Hypothalamus (tissue), 51 donors: ENCODE data around the gene GSTO2.
"Not testable (repeated sequence)": the region's sequence is repeated elsewhere in the genome, so short reads cannot be mapped to it uniquely, and the experiment has no call there.

ENCODE experiments used
- DNase-seq, 51 donors: peaks; one replicate each; lab custom pipeline; 2025; lab: John Stamatoyannopoulos, UW

The GSTO2 gene

DNA sequence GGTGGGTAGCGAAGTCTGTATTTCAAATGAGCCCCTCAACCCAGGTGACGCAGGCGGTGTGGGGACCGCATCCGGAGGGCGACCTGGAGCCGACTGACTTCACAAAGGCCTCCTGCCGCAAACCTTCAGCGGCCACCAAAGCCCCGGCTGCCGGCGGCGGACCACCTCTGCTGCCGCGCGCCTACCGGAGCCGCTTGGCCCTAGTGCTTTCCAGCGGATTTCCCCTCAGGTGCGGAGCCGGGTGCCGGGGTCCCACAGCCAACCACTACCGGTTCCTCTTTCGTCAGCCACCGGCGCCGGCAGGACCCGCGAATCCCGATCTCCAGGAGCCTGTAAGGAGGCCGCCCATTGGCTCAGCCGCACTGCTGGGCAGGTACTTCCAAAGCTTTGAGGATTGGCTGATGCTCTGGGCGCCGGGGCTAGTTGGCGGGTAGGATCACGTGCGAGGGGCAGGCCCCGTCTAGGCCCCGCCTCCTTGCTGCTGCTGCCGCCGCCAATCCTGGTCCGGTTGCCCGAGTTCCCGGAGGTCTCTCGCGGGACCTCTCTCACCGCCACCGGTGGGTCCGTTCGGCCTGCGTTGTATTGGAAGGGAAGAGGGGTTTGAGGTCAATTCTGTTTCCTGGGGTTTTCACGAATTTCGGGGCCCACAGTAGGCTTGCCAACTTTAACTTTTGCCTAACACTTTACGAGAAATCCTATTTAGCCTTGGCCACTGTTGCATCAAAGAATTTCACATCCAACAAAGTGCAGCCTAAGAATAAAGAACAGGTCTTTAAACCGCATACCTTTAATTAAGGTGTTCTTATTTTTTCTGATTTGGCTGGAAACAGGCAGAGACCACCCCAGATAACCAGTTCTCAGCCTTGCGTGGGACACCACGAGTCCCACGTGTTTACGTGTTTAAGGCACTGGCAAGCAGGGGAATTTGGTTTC, at the start of gene GSTO2:
Gene GSTO2, plus strand, starts transcription at position 472 of the 933 bp plus-strand sequence. CDS start 5,732 bp downstream, outside the sequence.
- DNase-seq, result peak; percentile 73 to 100 (median 98)

GRCh38 chr10:104220522-104220921, 48.5 kb upstream of the GSTO2 start:
- no peak for DNase-seq

DNA sequence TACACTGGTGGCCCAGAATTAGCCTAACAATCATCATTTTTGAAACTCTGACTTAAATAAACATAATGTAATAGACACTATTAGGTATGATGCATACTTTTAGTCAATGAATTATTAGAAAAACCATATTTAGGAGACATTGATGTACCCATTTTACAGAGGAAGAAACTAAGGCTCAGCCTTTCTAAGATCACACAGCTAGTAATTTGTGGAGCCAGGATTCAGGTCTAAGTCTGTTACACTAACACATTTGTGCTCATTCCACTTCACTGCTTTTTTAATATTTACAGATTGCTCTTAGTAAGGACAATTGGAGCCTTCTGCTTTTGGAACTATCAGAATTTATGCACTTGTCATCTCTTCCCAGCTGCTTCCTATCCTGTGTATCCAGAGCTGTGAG, 45.7 kb upstream of the GSTO2 start:
- no peak for DNase-seq

DNA sequence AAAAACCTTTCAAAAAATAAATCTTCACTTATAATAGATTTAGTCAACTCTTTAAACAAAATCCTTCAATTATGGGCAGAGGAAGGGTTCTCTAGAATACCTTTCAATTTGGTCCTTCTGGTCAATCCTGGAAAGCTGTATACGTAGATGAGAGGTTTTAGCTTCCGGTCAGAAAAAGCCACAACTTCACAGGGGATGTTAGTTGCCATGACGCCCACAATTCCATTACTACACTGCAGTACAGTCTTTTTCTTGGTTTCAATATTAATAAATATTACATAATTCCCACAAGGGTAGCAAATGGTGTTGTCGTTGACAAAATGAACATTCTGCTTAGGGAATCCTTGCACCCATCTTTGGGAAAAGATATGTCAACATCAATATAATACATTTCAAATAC, 38.5 kb upstream of the GSTO2 start:
- DNase-seq, result no peak

DNA sequence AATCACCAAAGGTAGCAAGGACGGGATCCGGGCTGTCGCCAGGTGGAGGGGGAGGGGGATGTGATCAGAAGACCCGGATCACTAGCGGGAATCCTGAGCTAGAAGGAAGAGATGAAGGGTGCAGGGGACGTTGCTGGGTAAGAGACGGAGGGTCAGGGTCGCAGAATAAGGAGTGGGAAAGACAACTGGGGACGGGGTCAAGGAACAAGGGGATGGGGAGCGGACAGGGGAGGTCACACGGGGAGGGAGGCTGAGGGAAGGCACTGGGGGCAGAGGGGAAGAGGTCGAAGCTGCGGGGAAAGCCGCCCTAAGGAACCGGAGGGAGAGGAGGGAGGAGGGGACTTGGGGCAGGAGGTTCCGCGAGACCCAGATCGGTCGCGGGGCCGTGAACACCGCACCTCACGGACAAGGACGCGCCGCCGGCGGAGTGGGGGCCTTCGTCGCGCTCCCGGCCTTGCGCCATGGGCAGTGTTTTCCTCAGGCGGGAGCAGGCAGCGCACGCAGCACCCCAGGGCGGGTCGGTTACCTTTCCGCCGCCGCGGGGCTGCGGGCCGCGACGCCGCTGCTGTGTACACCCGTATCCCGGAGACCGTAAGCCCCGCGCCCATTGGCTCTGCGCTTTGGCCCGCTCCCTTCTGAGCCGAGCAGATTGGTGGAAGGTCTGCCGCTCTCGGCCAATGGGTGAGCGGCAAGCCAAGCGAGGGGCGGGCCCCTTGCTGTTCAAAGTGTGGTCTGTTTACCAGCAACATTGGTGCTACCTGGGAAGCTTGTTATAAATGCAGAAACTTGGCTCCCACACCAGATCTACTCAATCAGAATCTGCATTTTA, 37.0 kb upstream of the GSTO2 start, which contains the start of gene CFAP43:
Gene CFAP43, minus strand, starts transcription at position 581 of the 829 bp plus-strand sequence. Its CDS starts 118 bp downstream, at position 463.
- DNase-seq, result peak; percentile 49 to 97 (median 91)

DNA sequence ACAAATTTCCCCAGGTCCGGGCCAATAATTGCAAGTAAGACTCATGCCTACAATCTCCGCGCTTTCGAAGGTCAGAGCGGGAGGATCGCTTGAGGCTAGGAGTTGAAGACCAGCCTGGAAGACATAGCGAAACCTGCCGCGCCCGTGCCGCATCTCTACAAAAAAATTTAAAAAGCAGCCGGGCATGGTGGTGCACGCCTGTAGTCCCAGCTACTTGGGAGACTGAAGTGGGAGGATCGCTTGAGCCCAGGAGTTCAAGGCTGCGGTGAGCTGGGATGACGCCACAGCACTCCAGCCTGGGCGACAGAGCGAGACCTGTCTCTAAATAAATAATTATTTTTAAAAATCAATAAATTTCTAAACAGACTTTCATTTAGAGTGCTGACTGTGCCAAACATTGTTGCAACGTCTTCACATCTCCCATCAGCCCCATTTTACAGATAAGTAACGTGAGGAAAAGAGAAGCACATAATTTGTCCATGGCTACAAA, 36.3 kb upstream of the GSTO2 start:
- peak in 1 of 51 donors; percentile 55 for DNase-seq

GRCh38 chr10:104233817-104234216, 35.2 kb upstream of the GSTO2 start:
- no peak for DNase-seq

- no peak for DNase-seq
These were observed 34.0 kb upstream of the GSTO2 start for GRCh38 chr10:104234934-104235333.

DNA sequence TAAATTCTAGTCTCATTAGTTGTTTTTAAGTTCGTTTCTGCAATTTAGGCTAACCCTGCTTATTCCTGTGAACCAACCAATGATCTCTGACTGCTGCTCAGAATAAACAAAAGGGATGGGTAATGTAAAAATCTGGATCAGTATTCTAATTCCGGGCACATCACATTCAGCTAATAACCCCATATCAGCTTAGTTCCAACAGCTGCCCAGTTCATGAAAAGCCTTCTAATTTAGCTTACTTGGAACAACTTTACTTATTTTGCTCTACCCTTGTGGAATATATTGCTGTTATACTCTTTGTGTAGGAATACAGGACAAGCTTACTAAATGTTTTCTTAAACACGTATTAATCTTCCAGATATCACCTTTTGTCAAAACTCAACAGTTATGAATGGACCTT, 33.2 kb upstream of the GSTO2 start:
- DNase-seq, result no peak

GRCh38 chr10:104240078-104240477, 28.9 kb upstream of the GSTO2 start:
- no peak for DNase-seq

- DNase-seq, result peak in 2 of 51 donors; percentile 12 to 67
These were observed 26.4 kb upstream of the GSTO2 start for GRCh38 chr10:104242545-104242944.

GRCh38 chr10:104243009-104243408, 26.0 kb upstream of the GSTO2 start:
- peak in 17 of 51 donors; percentile 3 to 72 (median 21) for DNase-seq

- no peak for DNase-seq
These were observed 25.5 kb upstream of the GSTO2 start for GRCh38 chr10:104243512-104243911.

DNA sequence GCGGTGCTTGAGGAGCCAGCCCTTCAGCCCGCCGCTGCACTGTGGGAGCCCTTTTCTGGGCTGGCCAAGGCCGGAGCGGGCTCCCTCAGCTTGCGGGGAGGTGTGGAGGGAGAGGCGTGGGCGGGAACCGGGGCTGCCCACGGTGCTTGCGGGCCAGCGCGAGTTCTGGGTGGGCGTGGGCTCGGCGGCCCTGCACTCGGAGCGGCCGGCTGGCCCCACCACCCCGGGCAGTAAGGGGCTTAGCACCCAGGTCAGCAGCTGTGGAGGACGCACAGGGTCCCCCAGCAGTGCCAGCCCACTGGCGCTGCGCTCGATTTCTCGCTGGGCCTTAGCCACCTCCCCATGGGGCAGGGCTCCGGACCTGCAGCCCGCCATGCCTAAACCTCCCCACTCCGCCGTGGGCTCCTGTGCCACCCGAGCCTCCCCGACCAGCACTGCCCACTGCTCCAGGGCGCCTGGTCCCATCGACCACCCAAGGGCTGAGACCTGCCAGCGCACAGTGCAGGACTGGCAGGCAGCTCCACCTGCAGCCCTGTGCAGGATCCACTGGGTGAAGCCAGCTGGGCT, 23.8 kb upstream of the GSTO2 start:
- no peak for DNase-seq

DNA sequence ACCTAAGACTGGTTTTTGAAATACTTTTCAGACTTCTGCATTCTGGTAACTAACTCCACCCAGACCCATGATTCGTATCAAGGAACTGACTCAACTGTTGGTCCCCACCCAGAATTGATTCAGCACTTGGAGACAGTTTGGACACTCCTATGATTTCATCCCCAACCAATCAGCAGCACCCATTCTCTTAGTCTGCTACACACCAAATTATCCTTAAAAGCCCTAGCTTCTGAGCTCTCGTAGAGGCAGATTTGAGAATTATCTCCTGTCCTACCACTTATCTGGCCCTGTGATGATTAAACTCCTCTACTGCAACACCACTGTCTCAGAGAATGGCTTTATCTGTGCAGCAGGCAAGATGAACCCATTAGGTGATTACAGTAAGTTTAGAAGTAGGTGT, 22.0 kb upstream of the GSTO2 start:
- DNase-seq, result no peak

DNA sequence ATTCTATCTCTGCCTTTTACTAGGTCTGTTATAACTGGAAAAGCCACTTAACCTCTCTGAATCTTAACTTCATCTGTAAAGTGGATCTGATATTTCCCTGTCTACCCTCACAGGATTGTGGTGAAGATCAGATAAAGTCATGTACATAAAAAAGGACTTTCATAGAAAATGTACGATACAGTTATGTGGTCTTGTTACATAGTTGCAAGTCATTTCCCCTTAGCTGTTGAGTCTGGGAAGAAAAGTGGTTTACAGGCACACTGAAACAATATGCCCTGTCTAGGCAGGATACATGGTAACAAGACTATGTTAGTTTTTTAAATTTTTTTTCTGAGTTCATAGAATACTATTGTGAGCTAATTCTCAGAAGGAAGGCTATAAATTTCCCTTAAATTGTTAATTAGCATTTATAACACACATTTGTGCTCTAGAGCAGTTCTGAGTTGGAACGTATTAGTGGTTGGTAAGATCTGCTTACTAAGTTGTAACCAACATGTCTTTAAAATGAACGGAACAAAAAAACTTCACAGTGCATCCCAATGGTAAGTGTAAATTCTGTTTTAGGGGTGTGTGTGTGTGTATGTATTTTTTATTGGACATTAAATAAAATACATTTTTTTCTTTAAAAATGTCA, 21.4 kb upstream of the GSTO2 start:
- DNase-seq, result no peak

DNA sequence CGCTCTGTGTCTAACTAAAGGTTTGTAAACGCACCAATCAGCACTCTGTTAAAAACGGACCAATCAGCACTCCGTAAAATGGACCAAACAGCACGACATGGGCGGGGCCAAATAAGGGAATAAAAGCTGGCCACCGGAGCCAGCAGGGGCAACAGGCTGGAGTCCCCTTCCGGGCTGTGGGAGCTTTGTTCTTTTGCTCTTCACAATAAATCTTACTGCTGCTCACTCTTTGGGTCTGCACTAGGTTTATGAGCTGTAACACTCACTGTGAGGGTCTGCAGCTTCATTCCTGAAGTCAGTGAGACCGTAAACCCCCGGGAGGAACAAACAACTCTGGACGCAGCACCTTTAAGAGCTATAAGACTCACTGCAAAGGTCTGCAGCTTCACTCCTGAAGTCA, 20.1 kb upstream of the GSTO2 start:
- DNase-seq, result not testable (repeated sequence)

- DNase-seq, result no peak
These were observed 18.6 kb upstream of the GSTO2 start for GRCh38 chr10:104250371-104250770.

DNA sequence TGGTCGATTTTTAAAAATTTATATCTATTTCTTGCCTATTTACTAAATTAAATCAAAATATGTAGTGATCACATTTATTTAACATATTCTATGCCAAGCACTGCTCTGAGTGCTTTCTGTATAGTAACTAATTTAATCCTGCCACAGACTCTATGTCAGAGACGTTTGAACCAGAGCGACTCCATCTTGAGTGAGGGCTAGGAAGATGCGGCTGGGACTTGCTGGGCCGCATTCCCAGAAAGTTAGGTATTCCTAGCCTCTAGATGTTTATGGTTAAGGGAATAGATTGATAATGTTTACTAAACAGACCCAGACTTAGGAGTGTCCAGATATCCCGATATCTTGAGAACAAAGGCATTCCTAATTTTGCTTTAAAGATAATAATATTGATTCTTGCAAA, 17.5 kb upstream of the GSTO2 start:
- DNase-seq, result no peak

DNA sequence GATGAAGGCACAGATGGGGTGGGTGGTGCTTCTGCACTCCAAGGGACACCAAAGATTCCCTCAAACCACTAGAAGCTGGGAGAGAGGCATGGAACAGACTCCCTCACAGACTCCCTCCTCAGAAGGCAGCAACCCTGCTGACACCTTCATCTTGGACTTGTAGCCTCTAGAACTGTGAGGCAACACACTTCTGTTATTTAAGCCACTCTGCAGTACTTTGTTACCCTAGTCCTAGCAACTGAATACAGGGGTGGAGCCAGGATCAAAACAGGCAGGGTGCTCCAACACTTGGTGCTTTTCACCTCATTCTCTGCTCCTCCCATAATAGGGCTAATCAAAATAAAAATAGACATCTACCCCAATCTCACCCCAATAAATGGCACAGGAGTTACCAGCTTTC, 16.6 kb upstream of the GSTO2 start:
- DNase-seq, result no peak
